IMR-90 (cell line): ENCODE measurements around the gene EML5. TPM values are rescaled to one million over a fixed set of nuclear protein-coding genes. Genes with fewer than 3 reads are reported as not detected.

Experiments
- ATAC-seq: fragments of 200-7000 bp; cut with Tn5 transposase; 2 replicates; pipeline ENCODE4 v1.9.1; 2020; ENCODE audit warnings: low read depth, mild to moderate bottlenecking, moderate library complexity
- BruUV-seq: library from RNA; stranded (reverse); fragments of 400-500 nt; replicated peaks from 2 replicates; lab custom pipeline; 2021; lab: Mats Ljungman, UMichigan
- CTCF ChIA-PET: fragments of 300-600 bp; formaldehyde crosslinking; extraction: SDS; loops from one replicate; lab custom pipeline; 2021; ENCODE audit warnings: antibody characterized with exemption; lab: Yijun Ruan, JAX
- POLR2A ChIA-PET: fragments of 300-600 bp; sonication (Branson Sonifier 250); formaldehyde crosslinking; loops from one replicate; lab custom pipeline; 2022; ENCODE audit warnings: antibody characterized with exemption; ENCODE audit not compliant: unreplicated experiment; lab: Charles Lee
- DNase-seq: peaks from one replicate; pipeline ENCODE4 v3.0.0; 2013
- H2AFZ ChIP-seq: replicated peaks from 2 replicates; pipeline ENCODE3; 2013; ENCODE audit warnings: low read length, mild to moderate bottlenecking; ENCODE audit not compliant: poor library complexity
- H2AK5ac ChIP-seq: 2 replicates; pipeline ENCODE4 v1.6.1; 2013; ENCODE audit warnings: low read depth, low read length, inconsistent platforms
- H2AK9ac ChIP-seq: replicated peaks from 2 replicates; pipeline ENCODE3; 2013; ENCODE audit warnings: mild to moderate bottlenecking, low read depth, low read length, moderate library complexity; ENCODE audit not compliant: poor library complexity
- H2BK120ac ChIP-seq: 2 replicates; pipeline ENCODE4 v1.6.1; 2013; ENCODE audit warnings: low read depth, low read length, inconsistent platforms
- H2BK15ac ChIP-seq: 3 replicates; pipeline ENCODE4 v1.6.1; 2013; ENCODE audit warnings: low read depth, low read length, inconsistent platforms
- H2BK20ac ChIP-seq: 2 replicates; pipeline ENCODE4 v1.6.1; 2013; ENCODE audit warnings: low read depth, mild to moderate bottlenecking, inconsistent platforms, low read length, moderate library complexity
- H2BK5ac ChIP-seq: 2 replicates; pipeline ENCODE4 v1.6.1; 2013; ENCODE audit warnings: mild to moderate bottlenecking, low read depth, low read length, inconsistent platforms; ENCODE audit not compliant: poor library complexity, severe bottlenecking
- H3K14ac ChIP-seq: replicated peaks from 2 replicates; pipeline ENCODE4 v1.6.1; 2013; ENCODE audit warnings: low read depth, low read length, inconsistent platforms
- H3K18ac ChIP-seq: 2 replicates; pipeline ENCODE4 v1.6.1; 2013; ENCODE audit warnings: low read depth, low read length, control low read depth
- H3K23ac ChIP-seq: 2 replicates; pipeline ENCODE4 v1.6.1; 2013; ENCODE audit warnings: low read depth, low read length, inconsistent platforms
- H3K27ac ChIP-seq: 2 replicates; pipeline ENCODE4 v1.5.1; 2013; ENCODE audit warnings: mild to moderate bottlenecking, control low read depth, low read length; ENCODE audit not compliant: insufficient read depth
- H3K27me3 ChIP-seq: 2 replicates; pipeline ENCODE4 v1.6.1; 2013; ENCODE audit warnings: low read length; ENCODE audit not compliant: control insufficient read depth, insufficient read depth
- H3K36me3 ChIP-seq: 2 replicates; pipeline ENCODE4 v1.6.1; 2013; ENCODE audit warnings: low read length, mixed read lengths; ENCODE audit not compliant: control insufficient read depth, insufficient read depth
- H3K4ac ChIP-seq: 2 replicates; pipeline ENCODE4 v1.6.1; 2013; ENCODE audit warnings: low read depth, low read length, inconsistent platforms
- H3K4me1 ChIP-seq: 2 replicates; pipeline ENCODE4 v1.6.1; 2013; ENCODE audit warnings: low read length, mixed read lengths; ENCODE audit not compliant: control insufficient read depth, insufficient read depth
- H3K4me2 ChIP-seq: 2 replicates; pipeline ENCODE4 v1.6.1; 2013; ENCODE audit warnings: low read depth, mild to moderate bottlenecking, control low read depth, low read length, moderate library complexity
- H3K4me3 ChIP-seq: 2 replicates; pipeline ENCODE4 v1.5.1; 2013; ENCODE audit warnings: low read depth, mild to moderate bottlenecking, control low read depth, low read length, moderate library complexity; ENCODE audit not compliant: insufficient read depth
- H3K56ac ChIP-seq: 2 replicates; pipeline ENCODE4 v1.6.1; 2013; ENCODE audit warnings: low read length, inconsistent platforms; ENCODE audit not compliant: insufficient read depth; ENCODE audit errors: extremely low read depth
- H3K79me1 ChIP-seq, 2 experiments: 2 replicates each; pipeline ENCODE4 v1.6.1; 2013; ENCODE audit warnings: low read length in 2 of 2, inconsistent platforms in 1 of 2, low read depth in 1 of 2
- H3K9ac ChIP-seq: 2 replicates; pipeline ENCODE4 v1.6.1; 2013; ENCODE audit warnings: low read depth, low read length, control low read depth
- H3K9me1 ChIP-seq: 2 replicates; pipeline ENCODE4 v1.6.1; 2013; ENCODE audit warnings: low read length, inconsistent platforms; ENCODE audit not compliant: insufficient read depth
- H3K9me3 ChIP-seq: 2 replicates; pipeline ENCODE4 v1.6.1; 2013; ENCODE audit warnings: low read length; ENCODE audit not compliant: control insufficient read depth, insufficient read depth
- H4K20me1 ChIP-seq: 2 replicates; pipeline ENCODE4 v1.6.1; 2013; ENCODE audit warnings: low read length, inconsistent platforms; ENCODE audit not compliant: insufficient read depth
- H4K5ac ChIP-seq: 2 replicates; pipeline ENCODE4 v1.6.1; 2013; ENCODE audit warnings: mild to moderate bottlenecking, low read depth, low read length, control low read depth
- H4K8ac ChIP-seq, 2 experiments: 2 replicates each; pipeline ENCODE4 v1.6.1; 2013; ENCODE audit warnings: low read depth in 2 of 2, low read length in 2 of 2, control low read depth in 1 of 2, inconsistent platforms in 1 of 2
- H4K91ac ChIP-seq: 2 replicates; pipeline ENCODE4 v1.6.1; 2013; ENCODE audit warnings: low read depth, low read length, inconsistent platforms; ENCODE audit not compliant: insufficient read depth
- BHLHE40 ChIP-seq: fragments of 150-350 bp; IDR thresholded peaks from 2 replicates; pipeline ENCODE4 v1.6.1; 2016; ENCODE audit warnings: mild to moderate bottlenecking, low read depth, low read length
- CEBPB ChIP-seq: IDR thresholded peaks from 2 replicates; pipeline ENCODE4 v1.6.1; 2012; ENCODE audit warnings: low read depth, low read length, improper control_type of control experiment
- CHD1 ChIP-seq: IDR thresholded peaks from 2 replicates; pipeline ENCODE4 v1.6.1; 2012; ENCODE audit warnings: low read depth, low read length, improper control_type of control experiment
- CTCF ChIP-seq: conservative IDR thresholded peaks from 2 replicates; pipeline ENCODE4 v1.5.1; 2012; ENCODE audit warnings: mild to moderate bottlenecking, low read depth, low read length, improper control_type of control experiment
- ELK1 ChIP-seq: fragments of 150-350 bp; IDR thresholded peaks from 2 replicates; pipeline ENCODE4 v1.6.1; 2016; ENCODE audit warnings: low read depth, mild to moderate bottlenecking, low read length, moderate library complexity, borderline replicate concordance
- RFX5 ChIP-seq: IDR thresholded peaks from 2 replicates; pipeline ENCODE4 v1.8.0; 2012; ENCODE audit warnings: low read depth, mild to moderate bottlenecking, low read length, moderate library complexity
- WGBS, 2 experiments: methylation state at CpG; one replicate each; pipeline versions ENCODE4 v1.1.5 to v1.1.7; 2013; ENCODE audit warnings: missing lambda C conversion rate in 2 of 2; ENCODE audit not compliant: insufficient read length in 1 of 2; ENCODE audit errors: extremely low coverage in 2 of 2; 5-methylcytosine and 5-hydroxymethylcytosine counted together
- dilution Hi-C: fragments of 300-500 bp; cut with HindIII; formaldehyde crosslinking; loops from one replicate; pipeline ENCODE4 v1.14.3; 2018; ENCODE audit warnings: low sequenced_read_pairs; ENCODE audit not compliant: unreplicated experiment
- in situ Hi-C: fragments of 300-500 bp; cut with MboI; formaldehyde crosslinking; loops from 3 replicates; pipeline ENCODE4 v1.14.3; 2019; ENCODE audit warnings: low sequenced_read_pairs, inconsistent platforms, mixed read lengths
- intact Hi-C: fragments of 100-400 bp; cut with micrococcal nuclease; formaldehyde crosslinking; loops from 2 replicates; pipeline ENCODE4 v1.10.0; 2022
- polyA plus RNA-seq, 3 experiments: library from polyadenylated mRNA; depleted of rRNA; stranded (reverse); fragments of >200 nt; gene quantifications; 2 replicates each; pipeline ENCODE4 v1.2.3, GENCODE V29; 2012; ENCODE audit warnings: low replicate concordance in 1 of 3
- total RNA-seq: library from RNA; depleted of rRNA; stranded (reverse); fragments of >200 nt; gene quantifications from 2 replicates; pipeline ENCODE4 v1.2.3, GENCODE V29; 2012

Gene EML5
- total and polyA plus RNA-seq, 2 of the 4 experiments (the other 2 are of a cell fraction): 8.1 to 22.2 TPM

- H4K20me1 ChIP-seq: no peaks in the 10 kb centered on the region
- H2BK120ac ChIP-seq: no peak overlapping the region
- no peak overlapping the region for H2AFZ ChIP-seq
- WGBS, 2 experiments: no CpG with 5 or more reads among the region's 1 CpG
- no peak overlapping the region for H2BK15ac ChIP-seq
- no peak overlapping the region for H3K56ac ChIP-seq
- no peak overlapping the region for H3K18ac ChIP-seq
- no peaks in the 10 kb centered on the region for H3K27me3 ChIP-seq
- no peaks in the 10 kb centered on the region; the same call in 1 of the 2 replicates for H3K9me1 ChIP-seq
- no peak overlapping the region for H2BK20ac ChIP-seq
- ChIA-PET POLR2A (no interaction called here), CTCF (no interaction called here)
- no peak overlapping the region for H4K8ac ChIP-seq
- DNase-seq: no peak
- dilution Hi-C loops: no loop called here
- intact Hi-C loops: no loop called here
- in situ Hi-C loops: no loop called here
- H3K9ac ChIP-seq: no peak overlapping the region
- no peaks in the 10 kb centered on the region for H3K9me3 ChIP-seq
- no peak overlapping the region for H2AK9ac ChIP-seq
- H3K23ac ChIP-seq: no peak overlapping the region
- no TSS peak for BruUV-seq
- no peak overlapping the region for H4K91ac ChIP-seq
- no peak overlapping the region for H3K4ac ChIP-seq
- no peak overlapping the region for H3K4me2 ChIP-seq
- no peaks in the 10 kb centered on the region for H3K4me1 ChIP-seq
- H2BK5ac ChIP-seq: no peak overlapping the region
- no peak for ATAC-seq
- H2AK5ac ChIP-seq: no peak overlapping the region
- H3K4me3 ChIP-seq: no peak overlapping the region
- TF ChIP-seq CEBPB (no peak), CHD1 (no peak), ELK1 (no peak), CTCF (no peak), RFX5 (no peak), BHLHE40 (no peak)
- H3K79me1 ChIP-seq: peaks cover 0 to under 1% of the 10 kb centered on the region in 2 experiments; a peak in 1 of 4 replicates
- H4K5ac ChIP-seq: peak overlapping the region; percentile 36; the same call in 1 of the 2 replicates
- peak overlapping the region; percentile 73; the same call in 1 of the 2 replicates for H3K14ac ChIP-seq
- no peaks in the 10 kb centered on the region for H3K36me3 ChIP-seq
- H3K27ac ChIP-seq: no peak overlapping the region
Observed at GRCh38 chr14:88639221-88639620, 153.5 kb downstream of the EML5 start.
